Ishikawa (cell line): ENCODE measurements around the gene FLNC.

Experiments used
- CEBPB ChIP-seq: IDR thresholded peaks from 2 replicates; pipeline ENCODE4 v1.6.1; 2012
- CREB1 ChIP-seq: IDR thresholded peaks from 2 replicates; pipeline ENCODE4 v1.6.1; 2012; ENCODE audit warnings: low read depth
- EGR1 ChIP-seq: IDR thresholded peaks from 2 replicates; pipeline ENCODE4 v1.6.1; 2012
- EP300 ChIP-seq: IDR thresholded peaks from 2 replicates; pipeline ENCODE4 v1.6.1; 2012; ENCODE audit warnings: borderline replicate concordance
- FOXM1 ChIP-seq: IDR thresholded peaks from 2 replicates; pipeline ENCODE4 v1.6.1; 2012; ENCODE audit warnings: low read depth, borderline replicate concordance
- MAX ChIP-seq: IDR thresholded peaks from 2 replicates; pipeline ENCODE4 v1.6.1; 2012
- NFIC ChIP-seq: IDR thresholded peaks from 2 replicates; pipeline ENCODE4 v1.6.1; 2012
- RAD21 ChIP-seq: IDR thresholded peaks from 2 replicates; pipeline ENCODE4 v1.6.1; 2012; ENCODE audit warnings: low read depth
- REST ChIP-seq: IDR thresholded peaks from 2 replicates; pipeline ENCODE4 v1.6.1; 2012; ENCODE audit warnings: low read depth, mild to moderate bottlenecking
- TAF1 ChIP-seq: IDR thresholded peaks from 2 replicates; pipeline ENCODE4 v1.6.1; 2012; ENCODE audit warnings: low read depth, mild to moderate bottlenecking
- TCF12 ChIP-seq: IDR thresholded peaks from 2 replicates; pipeline ENCODE4 v1.6.1; 2012; ENCODE audit warnings: low read depth
- TEAD4 ChIP-seq: IDR thresholded peaks from 2 replicates; pipeline ENCODE4 v1.6.1; 2012
- USF1 ChIP-seq: IDR thresholded peaks from 2 replicates; pipeline ENCODE4 v1.6.1; 2012
- YY1 ChIP-seq: IDR thresholded peaks from 2 replicates; pipeline ENCODE4 v1.6.1; 2012; ENCODE audit warnings: low read depth
- ZBTB7A ChIP-seq: IDR thresholded peaks from 2 replicates; pipeline ENCODE4 v1.6.1; 2012; ENCODE audit warnings: low read depth

Gene FLNC

GRCh38 chr7:128842674-128843641 is 12.8 kb downstream of the FLNC start:
- no peak for TF ChIP-seq FOXM1
- no peak for TF ChIP-seq ZBTB7A
- TF ChIP-seq TCF12 = no peak
- TF ChIP-seq EGR1 = no peak
- no peak for TF ChIP-seq CEBPB
- TF ChIP-seq USF1 = no peak
- TF ChIP-seq EP300 = no peak
- TF ChIP-seq NFIC = no peak
- TF ChIP-seq CREB1 = no peak
- no peak for TF ChIP-seq TEAD4
- TF ChIP-seq REST = no peak
- TF ChIP-seq MAX = no peak

DNA sequence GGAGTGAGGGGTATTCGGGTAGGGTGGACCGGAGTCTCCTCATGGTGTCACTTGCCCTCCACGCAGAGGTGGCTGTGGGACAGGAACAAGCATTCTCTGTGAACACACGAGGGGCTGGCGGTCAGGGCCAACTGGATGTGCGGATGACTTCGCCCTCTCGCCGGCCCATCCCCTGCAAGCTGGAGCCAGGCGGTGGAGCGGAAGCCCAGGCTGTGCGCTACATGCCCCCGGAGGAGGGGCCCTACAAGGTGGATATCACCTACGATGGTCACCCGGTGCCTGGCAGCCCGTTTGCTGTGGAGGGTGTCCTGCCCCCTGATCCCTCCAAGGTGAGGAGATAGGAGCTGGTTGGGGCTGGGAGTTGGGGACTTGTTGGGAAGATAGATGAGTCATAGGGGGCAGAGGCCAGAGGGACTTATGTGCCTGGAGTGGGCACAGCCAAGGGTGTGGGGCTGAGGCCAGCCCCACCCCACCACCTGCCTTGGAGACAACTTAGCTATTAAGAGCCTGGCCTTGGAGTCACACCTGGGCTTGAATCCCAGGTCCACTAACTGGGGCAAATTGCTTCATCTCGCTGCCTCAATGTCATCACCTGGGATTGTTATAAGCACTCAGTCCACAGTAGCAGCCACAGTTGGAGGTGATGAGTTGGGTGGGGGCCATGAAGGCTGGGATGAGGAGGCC is 13.9 kb downstream of the FLNC start:
- TF ChIP-seq RAD21 (no peak), REST (no peak), MAX (no peak), EGR1 (no peak), TEAD4 (no peak), FOXM1 (no peak), TCF12 (no peak), CEBPB (no peak), TAF1 (no peak)

GRCh38 chr7:128844777-128845311 is 14.6 kb downstream of the FLNC start:
- TF ChIP-seq EGR1 (no peak), CEBPB (no peak), YY1 (no peak), TAF1 (no peak), ZBTB7A (no peak)

- TF ChIP-seq EGR1 (no peak), REST (no peak), FOXM1 (no peak), CREB1 (no peak), TCF12 (no peak), ZBTB7A (no peak), CEBPB (no peak), TEAD4 (no peak), MAX (no peak)
These were observed 15.3 kb downstream of the FLNC start for GRCh38 chr7:128845475-128845874.
